GM20000 (cell line): ENCODE data around the gene KRTAP12-4.

Experiments used
- DNase-seq: peaks from one replicate; pipeline ENCODE4 v3.0.0; 2012; ENCODE audit warnings: low spot score
- CTCF ChIP-seq: IDR thresholded peaks from 2 replicates; pipeline ENCODE4 v1.5.1; 2012; ENCODE audit warnings: mild to moderate bottlenecking, control low read depth; ENCODE audit errors: extremely low read depth, missing control alignments

The KRTAP12-4 gene, protein sequence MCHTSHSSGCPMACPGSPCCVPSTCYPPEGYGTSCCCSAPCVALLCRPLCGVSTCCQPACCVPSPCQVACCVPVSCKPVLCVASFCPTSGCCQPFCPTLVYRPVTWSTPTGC

GRCh38 chr21:44654576-44655175, at the start of gene KRTAP12-4:
Gene KRTAP12-4, minus strand, starts transcription at chr21:44654659. Its CDS starts 45 bp downstream, at chr21:44654614.
- DNase-seq, result no peak
- no peak for TF ChIP-seq CTCF

DNA sequence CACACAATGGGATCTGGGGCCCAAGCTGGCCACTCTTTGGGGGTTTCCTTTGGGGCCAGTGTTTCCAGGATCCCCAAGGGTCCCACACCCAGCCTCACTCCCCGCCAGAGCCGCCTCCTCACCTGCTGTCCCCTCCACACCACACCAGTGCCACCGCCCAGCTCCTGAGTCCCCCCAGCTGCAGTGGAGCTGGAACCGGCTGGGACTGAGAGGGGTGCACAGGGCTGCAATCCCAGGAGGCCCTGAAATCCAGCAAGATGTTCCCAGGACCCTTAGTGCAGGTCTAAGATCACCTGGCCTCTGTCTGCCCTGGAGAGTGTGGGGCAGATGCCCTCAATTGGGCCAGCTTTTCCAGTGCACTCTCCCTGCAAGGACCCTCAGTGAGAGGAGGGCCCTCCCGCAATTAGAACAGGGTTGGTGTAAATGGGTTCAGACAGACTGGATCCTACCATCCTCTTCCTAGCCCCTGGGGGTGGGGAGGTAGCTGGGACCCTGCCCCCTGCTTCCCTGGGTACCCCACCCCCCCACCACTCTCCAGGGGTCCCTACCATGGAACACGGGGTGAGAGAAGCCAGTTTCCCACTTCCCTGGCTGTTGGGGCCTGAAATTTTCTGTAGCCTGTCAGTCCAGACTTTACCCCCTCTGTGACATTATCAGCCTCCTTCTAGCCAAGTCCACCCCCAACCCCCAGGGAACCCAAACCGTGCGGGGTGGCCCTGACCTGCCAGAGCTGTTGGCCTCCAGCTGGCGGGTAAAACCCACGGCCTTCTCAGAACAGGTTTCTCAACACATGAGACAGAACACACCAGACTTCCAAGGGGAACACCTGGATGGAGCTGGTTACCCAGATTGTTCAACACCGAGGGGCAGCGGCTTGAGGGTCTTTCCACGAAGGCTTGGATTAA, 49.5 kb upstream of the KRTAP12-4 start:
- TF ChIP-seq CTCF, result no peak
- DNase-seq, result peak; percentile 14

DNA sequence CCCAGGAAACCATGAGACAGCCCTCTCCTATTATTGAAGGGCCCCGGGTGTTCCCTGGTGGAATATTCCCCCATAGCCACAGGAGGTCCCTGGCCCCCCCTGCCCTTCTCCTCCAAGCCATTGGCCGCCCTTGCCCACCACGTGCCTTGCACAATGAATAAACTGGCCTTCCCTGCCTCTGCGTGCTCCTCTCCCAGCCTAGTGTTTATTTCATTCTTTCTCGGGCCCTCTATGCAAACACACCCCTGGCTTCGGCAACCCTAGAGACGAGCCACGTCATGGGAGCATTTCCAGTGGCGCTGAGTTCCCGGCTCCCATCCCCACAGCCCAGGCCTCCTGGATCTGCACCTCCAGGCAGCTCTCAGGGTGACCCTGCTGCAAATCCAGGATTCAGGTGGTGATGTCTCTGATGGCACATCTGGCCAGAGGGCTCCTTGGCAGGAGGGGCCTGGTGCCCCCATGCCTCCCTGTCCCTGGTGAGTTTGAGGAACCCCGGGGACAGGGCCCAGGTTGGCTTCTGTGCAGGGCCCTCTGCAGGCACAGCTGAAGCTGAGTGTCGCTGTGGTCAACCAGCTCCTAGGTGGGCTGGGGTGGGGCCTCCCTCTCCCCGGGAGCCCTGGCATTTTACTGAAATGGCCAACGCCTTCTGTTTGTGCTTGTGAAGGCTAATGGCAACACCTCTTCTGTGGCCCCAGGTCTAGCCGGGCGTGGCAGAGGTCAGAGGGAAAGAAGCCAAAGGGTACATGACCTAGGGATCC, 48.7 kb upstream of the KRTAP12-4 start:
- no peak for TF ChIP-seq CTCF
- DNase-seq, result no peak

DNA sequence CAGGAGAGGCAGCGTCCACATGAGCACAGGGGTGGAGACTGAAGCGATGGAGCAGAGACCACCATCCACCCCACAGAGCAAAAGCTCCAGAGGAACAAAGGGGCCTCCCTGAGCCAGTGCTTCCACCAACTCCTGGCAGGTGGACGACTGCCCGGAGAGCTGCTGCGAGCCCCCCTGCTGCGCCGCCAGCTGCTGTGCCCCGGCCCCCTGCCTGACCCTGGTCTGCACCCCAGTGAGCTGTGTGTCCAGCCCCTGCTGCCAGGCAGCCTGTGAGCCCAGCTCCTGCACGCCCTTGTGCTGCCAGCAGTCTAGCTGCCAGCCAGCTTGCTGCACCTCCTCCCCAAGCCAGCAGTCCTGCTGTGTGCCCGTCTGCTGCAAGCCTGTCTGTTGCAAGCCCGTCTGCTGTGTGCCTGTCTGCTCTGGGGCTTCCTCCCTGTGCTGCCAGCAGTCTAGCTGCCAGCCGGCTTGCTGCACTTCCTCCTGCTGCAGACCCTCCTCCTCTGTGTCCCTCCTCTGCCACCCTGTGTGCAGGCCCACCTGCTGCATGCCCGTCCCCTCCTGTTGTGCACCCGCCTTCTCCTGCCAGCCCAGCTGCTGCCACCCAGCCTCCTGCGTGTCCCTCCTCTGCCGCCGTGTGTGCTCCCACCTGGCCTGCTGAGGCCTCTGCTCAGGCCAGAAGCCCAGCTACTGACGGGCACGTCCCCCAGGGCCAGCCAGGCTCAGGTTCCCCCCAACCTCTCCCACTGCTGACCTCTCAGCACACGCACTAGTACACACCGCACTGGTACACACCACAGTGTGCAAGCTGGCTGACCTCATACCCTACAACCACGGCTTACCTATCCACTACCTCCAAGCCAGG, 47.9 kb upstream of the KRTAP12-4 start:
- TF ChIP-seq CTCF, result no peak
- no peak for DNase-seq

GRCh38 chr21:44701541-44701940, 47.1 kb upstream of the KRTAP12-4 start:
- DNase-seq, result no peak
- TF ChIP-seq CTCF, result no peak

DNA sequence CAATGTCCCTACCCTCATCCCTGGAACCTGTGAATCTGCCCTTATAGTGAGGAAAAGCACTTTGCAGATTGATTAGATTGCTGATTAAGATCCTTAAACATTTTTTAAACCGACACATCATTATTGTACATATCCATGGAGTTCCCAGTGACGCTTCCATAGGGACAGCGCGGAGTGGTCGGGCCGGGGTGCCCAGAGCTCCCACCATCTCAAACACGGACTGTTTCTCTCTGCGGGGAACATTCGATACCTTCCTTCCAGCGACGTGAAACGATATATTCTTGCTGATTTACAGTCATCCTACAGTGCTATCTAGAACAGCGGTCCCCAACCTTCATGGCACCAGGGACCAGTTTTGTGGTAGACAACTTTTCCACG, 46.6 kb upstream of the KRTAP12-4 start:
- TF ChIP-seq CTCF, result no peak
- DNase-seq, result no peak
